HEK293 (cell line): ENCODE results near the gene RAB3C.

Experiments
- TCF7L2 ChIP-seq: IDR thresholded peaks from 2 replicates; pipeline ENCODE4 v1.6.1; 2011; ENCODE audit warnings: low read depth, mild to moderate bottlenecking, inconsistent platforms, low read length, moderate library complexity, borderline replicate concordance
- ZBTB49 ChIP-seq: fragments of 450-650 bp; formaldehyde crosslinking; IDR thresholded peaks from 2 replicates; pipeline ENCODE4 v1.5.1; 2016; ENCODE audit warnings: missing biosample characterization, missing genetic modification characterization, low read depth
- ZNF155 ChIP-seq: fragments of 450-650 bp; formaldehyde crosslinking; IDR thresholded peaks from 2 replicates; pipeline ENCODE4 v1.5.1; 2016; ENCODE audit warnings: missing biosample characterization, missing genetic modification characterization

GRCh38 chr5:58893551-58893950, 310.7 kb downstream of the RAB3C start:
- TF ChIP-seq ZNF155 (no peak), TCF7L2 (no peak), ZBTB49 (tag by site-specific recombination) (no peak)
